MV-4-11 (cell line): ENCODE measurements around the gene PTPRJ.
"Not testable (repeated sequence)": the region's sequence is repeated elsewhere in the genome, so short reads cannot be mapped to it uniquely, and the experiment has no call there.

Source experiments
- DNase-seq: peaks from one replicate; lab custom pipeline; 2025; lab: John Stamatoyannopoulos, UW

The PTPRJ gene

DNA sequence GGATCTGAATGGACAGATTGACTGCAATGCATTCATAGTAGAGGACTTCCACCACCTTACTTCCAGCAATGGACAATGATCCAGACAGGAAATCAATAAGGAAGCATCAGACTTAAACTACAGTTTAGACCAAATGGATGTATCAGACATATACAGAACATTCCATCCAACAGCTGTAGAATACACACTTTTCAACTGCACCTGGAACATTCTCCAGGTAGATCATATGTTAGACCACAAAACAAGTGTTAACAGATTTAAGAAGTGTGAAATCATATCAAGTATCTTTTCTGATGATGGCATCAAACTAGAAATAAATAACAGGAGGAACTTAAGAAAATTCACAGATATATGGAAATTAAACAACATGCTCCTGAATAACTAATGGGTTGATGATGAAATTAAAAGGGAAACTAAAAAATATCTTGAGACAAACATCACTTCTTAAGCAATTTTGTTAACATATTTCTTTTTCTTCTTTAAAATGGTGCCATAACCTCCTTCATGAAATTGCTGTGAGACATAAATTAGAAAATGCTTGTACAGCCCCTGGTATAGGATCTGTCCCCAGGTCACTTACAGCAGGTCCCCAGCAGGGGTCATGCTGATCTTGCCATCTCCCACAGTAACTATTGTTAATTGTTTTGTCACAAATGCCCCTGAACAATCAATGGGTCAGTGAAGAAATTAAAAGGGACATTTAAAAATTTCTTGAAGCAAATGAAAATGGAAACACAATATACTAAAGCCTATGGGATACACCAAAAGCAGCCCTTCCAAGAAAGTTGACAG is 136.3 kb downstream of the PTPRJ start:
- no peak for DNase-seq

DNA sequence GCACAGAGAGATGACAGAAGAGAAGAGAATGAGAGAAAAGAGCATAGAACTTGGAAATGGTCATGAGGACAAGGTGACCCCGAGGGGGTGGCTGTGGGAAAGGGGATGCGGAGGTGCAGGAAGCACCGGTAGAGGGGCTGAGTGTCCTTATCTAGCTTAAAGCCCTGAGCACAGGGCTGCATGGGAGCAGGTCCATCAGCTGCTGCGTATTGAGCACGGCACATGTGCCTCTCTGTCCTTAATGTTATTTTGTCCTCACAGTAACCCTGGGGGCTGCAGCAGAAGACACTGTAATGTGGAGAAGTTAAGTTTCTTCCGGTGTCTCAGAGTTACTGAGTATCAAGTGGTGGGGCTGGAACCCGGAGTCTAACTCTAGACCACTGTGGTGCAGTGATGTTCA is 141.9 kb downstream of the PTPRJ start:
- DNase-seq = no peak

DNA sequence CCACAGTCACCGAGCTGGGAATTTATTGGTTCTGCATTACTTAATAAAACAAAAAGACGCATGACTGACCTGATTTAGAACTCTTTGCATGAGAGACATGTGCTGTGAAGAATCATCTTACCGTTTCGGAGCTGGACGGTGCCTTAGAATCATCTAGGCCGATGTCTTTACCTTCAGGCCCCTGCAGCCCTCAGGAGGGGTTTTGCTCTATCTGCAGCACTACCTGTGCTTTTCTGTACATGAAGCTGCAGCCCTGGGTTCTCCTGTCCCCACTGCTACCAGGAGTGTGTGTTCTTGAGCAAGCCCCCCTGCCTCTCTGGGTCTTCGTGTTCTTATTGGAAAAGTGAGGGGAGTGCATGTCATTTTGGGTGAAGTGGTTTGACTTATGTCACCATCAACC is 142.3 kb downstream of the PTPRJ start:
- DNase-seq = no peak

DNA sequence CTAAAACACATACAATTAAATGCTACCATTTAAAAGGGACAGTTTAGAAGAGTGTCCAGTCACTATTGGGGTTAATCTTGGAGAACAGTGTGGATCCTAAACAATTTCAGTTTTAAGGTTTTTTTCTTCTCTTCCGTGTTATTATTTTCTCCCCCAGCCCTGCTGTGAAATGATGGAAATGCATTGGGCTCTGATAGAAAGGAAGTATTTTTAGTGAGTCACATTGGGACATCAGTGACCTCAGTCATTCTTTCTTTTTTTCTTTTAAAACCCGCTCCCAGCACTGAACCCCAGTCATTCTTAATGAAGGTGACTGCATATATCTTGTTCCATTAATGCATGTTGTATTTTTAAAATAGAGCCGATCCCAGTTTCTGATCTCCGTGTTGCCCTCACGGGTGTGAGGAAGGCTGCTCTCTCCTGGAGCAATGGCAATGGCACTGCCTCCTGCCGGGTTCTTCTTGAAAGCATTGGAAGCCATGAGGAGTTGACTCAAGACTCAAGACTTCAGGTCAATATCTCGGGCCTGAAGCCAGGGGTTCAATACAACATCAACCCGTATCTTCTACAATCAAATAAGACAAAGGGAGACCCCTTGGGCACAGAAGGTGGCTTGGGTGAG is 143.0 kb downstream of the PTPRJ start:
- no peak for DNase-seq

DNA sequence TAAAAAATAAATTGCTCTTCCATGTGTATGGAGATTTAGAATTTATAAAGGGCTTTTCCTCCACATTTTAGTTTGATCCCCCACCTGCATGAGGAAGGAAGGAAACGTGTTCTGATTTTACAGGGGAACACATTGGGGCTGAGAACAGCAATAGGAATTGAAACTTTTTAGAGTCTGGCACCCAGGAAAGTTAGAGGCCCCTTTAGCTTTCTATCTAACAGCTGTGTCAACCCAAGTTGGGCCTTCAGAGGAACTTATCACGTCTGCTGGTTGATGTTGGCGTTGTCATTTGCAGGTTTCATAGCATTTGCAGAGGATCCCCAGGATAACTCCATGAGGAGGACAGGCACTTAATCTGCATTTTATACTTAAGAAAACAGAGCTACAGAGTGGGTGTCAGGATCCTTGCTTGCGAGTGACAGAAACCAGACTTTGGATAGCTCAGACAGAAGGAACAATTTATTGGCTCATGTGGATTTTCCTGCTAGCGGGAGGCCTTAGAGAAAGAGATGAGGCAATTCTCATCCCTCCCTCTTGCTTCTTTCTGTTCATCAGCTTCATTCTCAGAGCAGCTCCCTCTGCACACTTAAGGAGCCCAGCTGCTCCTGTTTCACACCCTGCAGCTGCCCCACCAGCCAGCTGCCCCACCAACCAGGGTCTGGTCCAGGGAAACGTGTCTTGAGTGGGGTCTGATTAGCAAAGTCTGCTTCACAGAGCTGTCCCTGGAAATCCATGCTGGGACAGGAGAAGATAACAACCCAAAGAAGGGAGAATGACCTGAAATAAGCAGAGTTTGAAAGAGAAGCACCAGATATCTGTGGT is 143.8 kb downstream of the PTPRJ start:
- peak; percentile 27 for DNase-seq

DNA sequence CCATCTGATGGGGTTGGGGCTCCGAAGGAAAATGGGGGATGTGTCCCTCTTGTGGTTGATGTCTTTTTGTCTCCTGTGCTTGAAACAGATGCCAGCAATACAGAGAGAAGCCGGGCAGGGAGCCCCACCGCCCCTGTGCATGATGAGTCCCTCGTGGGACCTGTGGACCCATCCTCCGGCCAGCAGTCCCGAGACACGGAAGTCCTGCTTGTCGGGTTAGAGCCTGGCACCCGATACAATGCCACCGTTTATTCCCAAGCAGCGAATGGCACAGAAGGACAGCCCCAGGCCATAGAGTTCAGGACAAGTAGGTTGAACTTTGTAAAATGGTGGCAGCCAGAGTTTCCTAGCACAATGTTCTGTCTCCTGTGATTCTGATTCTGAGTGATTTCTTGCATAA is 144.5 kb downstream of the PTPRJ start:
- no peak for DNase-seq

DNA sequence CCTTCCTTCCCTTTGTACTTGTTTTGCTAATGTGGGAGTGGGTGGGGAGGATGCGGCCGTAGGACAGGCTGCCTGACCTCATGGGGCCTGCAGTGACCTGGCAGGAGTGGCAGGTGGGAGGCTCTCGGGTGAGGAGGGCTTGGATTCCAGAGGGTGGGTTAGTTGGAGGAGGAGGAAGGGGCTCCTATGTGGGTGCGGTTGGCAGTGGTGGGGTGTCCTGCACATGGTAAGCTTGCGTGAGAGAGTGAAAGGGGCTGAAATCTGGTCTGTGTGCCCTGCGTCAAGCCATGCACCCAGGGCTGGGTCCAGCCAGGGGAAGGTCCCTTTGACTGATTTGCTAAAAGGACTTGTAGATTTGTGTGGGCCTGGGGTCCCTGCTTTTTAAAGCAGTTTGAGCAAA is 145.5 kb downstream of the PTPRJ start:
- DNase-seq = no peak

DNA sequence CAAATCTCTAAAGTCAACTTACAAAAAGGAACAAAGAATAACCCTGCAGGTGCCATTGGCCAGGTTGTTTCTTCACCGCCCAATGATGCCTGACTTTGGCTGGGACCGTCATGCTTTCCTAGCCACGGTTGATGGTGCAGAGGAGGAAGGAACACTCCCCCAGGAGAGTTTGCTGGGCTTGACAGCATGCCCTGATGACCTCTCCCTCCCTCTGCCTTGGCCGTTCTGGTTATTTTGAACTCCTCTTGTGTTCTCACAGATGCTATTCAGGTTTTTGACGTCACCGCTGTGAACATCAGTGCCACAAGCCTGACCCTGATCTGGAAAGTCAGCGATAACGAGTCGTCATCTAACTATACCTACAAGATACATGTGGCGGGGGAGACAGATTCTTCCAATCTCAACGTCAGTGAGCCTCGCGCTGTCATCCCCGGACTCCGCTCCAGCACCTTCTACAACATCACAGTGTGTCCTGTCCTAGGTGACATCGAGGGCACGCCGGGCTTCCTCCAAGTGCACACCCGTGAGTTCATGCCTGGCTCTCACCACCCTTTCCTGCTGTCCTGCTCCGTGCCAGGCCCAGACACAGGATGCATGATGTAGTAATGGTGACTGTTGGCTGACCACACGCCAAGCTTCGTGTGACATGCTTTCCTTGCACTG is 147.3 kb downstream of the PTPRJ start:
- no peak for DNase-seq

DNA sequence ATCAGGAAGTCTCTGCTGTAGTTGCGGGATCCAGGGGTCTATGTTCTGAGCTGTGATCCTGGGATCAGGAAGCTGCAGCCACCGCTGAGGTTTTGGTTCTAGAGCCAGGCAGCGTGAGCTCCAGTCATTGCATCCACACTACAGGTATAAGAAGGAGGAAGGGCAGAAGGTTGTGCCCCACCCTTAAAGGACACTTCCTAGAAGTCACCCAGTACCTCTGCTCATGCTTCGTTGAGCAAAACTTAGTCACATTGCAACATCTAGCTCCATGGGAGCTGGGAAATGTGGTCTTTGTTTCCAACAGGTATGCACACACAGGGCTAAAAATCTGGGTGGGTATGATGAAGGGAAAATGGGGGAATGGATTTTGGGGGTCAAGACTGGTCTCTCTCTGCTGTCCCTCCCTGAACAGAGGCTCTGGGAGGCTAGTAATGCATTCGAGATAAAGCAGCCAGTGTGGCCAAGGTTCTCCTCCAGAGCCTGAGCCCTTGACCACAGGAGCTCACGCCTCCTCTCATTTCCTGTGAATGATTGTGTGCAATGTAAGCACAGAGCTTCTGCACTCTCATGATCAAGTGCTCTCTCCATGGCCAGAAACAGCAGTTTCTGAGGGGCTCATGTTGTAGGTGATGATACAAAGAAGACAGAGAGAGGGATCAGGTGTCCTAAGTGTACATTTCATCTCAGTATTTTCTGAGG is 149.5 kb downstream of the PTPRJ start:
- DNase-seq = peak; percentile 9

DNA sequence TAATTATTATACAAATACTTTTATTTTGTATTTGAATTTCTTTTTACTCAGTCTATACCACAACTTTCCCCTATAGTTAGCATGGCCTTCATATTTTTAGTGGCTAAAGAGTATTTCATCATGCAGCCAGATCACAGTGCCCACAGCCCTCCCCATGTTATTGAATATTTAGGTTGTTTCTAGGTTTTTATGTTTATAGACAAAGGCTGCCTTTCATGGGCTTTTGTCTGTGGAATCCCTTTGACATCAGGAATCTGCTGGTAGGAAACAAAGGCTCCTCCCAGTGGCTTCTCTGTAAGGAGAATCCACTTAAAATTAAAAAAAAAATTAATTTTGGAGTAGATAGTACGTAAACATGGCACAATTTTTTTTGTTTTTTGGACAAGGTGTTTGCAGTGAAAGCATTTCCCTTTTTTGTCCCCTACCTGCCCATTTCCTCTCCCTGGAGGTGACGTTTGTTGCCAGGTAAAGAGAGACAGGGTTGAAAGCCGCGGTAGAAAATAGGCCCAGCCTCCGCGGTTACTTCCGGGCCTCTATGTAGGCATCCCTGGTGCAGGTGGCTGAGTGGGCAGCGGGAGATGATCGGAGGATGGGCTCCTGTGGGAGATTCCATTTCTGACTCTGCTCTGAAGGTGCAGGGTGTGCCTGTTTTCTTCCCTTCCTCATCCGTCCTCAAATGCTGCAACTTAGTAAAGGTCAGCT is 154.0 kb downstream of the PTPRJ start:
- no peak for DNase-seq

DNA sequence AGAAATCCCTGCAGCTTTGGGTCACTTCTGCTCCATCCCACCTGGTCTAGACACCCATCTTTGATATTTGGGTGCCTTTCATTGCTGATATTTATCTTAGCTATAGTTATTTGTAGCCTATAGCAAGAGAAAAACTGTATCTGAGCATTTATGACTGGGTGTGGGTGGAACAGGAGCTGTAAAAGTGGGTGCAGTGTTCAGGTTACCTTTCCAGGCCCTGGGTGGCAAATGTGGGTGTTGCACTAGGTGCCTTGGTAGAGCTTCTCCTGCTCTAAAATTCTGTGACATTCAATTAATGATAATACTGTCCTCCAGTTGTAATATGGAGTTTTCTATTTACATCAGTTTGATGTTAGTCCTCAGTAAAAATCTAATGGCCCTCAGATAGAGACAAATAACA is 157.9 kb downstream of the PTPRJ start:
- DNase-seq = no peak

DNA sequence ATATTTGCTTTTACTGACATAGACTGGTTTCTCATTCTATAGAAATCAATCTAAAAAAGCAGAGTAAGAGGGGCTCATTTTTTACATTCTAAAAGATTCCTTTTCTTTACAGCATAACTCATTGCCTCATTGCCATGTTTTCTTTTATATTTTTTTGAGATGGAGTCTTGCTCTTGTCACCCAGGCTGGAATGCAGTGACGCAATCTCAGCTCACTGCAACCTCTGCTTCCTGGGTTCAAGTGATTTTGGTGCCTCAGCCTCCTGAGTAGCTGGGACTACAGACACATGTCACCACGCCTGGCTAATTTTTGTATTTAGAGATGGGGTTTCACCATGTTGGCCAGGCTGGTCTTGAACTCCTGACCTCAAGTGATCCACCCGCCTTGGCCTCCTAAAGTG is 159.5 kb downstream of the PTPRJ start:
- DNase-seq = not testable (repeated sequence)

DNA sequence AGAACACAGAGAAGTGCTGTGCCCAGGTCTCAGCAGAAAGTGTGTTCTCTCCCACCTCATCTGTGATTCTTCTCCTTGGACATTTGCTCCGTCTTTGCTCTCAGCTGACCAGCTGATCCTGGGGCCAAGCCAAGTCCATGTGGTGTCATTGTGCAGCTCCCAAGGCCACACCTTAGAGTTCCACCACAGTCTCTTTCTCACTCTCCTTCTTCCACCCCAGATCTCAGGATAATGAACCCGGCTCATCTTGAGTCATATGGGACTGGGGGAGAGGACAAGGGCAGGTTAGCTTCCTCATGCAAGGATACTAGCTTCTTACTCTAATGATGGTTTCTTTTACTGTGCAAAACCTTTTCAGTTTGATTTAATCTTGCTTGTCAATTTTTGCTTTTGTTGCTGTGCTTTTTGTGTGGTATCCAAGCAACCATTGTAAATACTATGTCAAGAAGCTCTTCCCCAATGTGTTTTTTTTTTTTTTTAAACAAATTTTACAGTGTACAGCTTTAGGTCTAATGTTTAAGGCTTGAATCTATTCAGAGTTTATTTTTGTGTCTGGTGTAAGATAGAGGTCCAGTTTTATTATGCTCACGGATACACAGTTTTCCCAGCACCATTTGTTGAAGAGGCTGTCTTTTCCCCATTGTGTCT is 161.2 kb downstream of the PTPRJ start:
- DNase-seq = no peak

DNA sequence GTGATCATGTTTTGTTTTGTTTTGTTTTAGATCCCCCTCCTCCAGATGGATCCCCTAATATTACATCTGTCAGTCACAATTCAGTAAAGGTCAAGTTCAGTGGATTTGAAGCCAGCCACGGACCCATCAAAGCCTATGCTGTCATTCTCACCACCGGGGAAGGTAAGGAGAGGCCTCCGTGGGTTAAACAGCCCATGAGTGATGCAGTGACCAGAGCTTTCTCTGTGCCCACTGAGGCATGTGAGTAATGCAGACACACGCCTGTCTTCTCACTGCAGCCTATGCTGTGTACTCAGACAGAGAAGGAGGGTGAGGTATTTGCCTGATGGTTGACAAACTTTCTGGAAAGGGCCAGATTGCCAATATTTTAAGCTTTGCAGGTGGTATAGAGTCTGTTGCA is 162.5 kb downstream of the PTPRJ start:
- no peak for DNase-seq

DNA sequence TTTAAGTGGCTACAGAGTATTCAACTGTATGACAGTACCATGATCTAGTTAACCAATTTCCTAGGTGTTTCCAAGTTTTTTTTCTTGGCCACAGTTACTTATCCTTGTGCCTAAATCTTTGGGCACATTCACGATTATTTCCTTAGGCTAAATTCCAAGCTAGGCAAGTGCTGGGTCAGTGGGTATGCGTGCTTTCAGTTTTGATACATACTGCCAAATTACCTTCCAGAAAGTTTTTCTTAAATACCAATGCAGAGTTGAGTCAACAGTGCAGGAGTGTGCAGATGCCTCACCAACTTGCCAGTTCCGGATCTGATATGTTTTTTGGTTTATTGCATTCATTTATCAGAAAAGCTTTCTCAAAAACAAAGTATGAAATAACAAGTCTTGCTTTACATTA is 168.4 kb downstream of the PTPRJ start:
- no peak for DNase-seq

DNA sequence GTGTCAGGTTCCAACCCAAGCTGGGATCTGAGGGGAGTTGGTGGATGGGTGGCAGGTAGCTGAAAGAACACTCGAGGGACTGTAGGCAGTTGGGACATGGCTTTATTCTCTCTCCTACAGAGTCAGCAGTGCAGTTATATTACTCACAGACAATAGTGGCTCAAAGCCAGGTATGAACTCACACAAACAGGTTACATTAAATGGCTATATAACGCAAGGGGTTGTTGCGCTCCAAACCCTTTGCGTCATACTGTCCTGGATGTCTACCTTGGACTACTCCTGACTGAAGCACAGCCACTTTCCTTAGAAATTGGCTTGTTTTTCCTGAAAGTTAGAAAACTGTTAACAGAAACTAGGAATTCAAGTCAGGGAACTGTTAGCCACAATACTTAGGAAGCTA is 169.9 kb downstream of the PTPRJ start:
- DNase-seq = no peak

DNA sequence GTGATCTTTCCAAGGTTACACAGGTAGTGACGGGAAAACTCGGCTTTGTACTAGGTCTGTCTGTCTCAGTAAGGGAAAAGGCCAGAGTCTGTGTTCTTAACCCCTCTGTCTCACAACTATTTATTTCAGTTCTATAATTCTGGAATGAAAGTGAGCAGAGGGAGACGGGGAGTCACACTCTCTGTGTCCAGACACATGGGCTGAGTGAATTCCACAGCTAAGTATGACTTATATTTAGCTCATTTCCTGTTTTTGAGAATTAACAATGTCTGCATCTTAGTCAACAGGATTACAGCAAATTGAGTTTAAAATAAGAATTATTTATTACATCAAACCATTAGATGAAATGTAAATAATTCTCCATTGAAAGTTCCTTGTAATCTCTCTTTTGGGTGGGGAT is 173.8 kb downstream of the PTPRJ start:
- no peak for DNase-seq

DNA sequence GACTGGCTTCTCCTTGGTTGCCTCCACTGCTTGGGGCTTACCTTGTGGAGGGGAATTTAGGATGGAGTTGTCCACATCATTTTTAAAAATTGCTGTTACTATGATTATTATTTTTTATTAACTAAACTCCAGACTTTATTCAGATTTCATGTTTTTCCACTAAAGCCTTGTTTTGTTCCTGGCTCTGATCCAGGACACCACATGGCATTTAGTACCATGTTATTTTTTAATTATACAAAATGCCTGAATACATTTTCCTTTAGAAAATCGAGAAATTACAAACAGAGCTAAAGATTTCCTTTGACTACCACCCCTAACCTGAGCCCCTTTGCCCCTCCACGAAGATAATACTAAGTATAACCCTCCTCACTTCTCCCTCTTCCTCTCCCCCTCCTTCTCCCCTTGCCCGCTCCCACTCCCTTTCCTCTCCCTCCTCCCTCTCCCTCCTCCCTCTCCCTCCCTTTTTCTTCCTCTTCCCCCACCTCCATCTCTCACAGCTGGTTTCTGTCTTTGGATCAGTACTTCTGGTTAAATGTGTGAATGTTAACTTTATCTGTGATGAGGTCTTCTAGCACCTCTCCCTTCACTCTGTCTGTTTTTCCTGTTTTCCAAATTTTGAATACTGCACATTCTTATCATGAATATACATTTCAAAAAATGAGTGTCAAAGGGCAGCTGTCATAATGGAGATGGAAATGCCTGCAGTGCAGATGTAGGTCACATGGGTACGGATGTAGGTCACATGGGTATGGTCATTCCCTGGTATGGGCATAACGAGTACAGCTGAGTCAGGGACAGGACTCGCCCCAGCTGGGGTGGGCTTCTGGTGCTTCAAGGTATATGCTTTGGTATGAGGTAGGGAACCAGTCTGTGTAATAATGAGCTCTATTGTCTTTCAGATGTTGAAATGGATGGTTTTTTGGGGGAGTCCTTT is 181.9 kb downstream of the PTPRJ start:
- no peak for DNase-seq

DNA sequence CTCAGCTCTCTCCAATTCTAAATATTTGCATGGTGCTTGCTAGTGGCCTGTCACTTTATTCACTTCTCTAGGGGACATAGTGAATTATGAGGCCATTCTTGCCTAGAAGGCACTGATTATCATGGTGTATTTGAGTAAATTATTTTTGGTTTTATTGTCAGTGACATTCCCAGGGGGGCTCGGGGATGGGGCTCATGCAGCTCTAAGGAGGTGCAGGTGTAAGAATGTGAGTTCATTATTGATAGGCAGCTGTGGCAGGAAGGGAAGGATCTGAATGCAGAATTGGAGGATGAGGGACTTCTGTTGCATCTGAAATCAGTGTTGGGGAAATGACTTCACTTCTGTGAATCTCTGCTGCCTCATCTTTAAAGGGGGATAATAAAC is 182.5 kb downstream of the PTPRJ start:
- no peak for DNase-seq
